K562 (cell line): Measurements from ENCODE around the gene MAP4K1. TPM values are rescaled to one million over a fixed set of nuclear protein-coding genes. Genes with fewer than 3 reads are reported as not detected.

Experiments used
- CREB3 ChIP-seq: fragments of 450-650 bp; conservative IDR thresholded peaks from 2 replicates; pipeline ENCODE4 v1.6.1; 2016; ENCODE audit warnings: missing genetic modification characterization, low read depth, mild to moderate bottlenecking, missing compliant biosample characterization, moderate library complexity
- PCBP1 ChIP-seq: fragments of 200-400 bp; formaldehyde crosslinking; IDR thresholded peaks from 2 replicates; pipeline ENCODE4 v1.6.1; 2018; ENCODE audit warnings: mild to moderate bottlenecking, low read depth, low read length; ENCODE audit not compliant: poor library complexity, severe bottlenecking
- SMARCA4 ChIP-seq: fragments of 450-650 bp; IDR thresholded peaks from 2 replicates; pipeline ENCODE4 v1.6.1; 2016
- TRIM28 ChIP-seq: fragments of 450-650 bp; IDR thresholded peaks from 2 replicates; pipeline ENCODE4 v1.6.1; 2017
- ZFP91 ChIP-seq: sonication (generic); formaldehyde crosslinking; IDR thresholded peaks from 2 replicates; pipeline ENCODE4 v1.8.0; 2022; ENCODE audit warnings: mild to moderate bottlenecking, missing genetic modification reagents
- ZNF143 ChIP-seq: sonication (generic); formaldehyde crosslinking; IDR thresholded peaks from 2 replicates; pipeline ENCODE4 v1.9.0; 2022; ENCODE audit warnings: mild to moderate bottlenecking, missing genetic modification reagents
- polyA plus RNA-seq, 8 experiments: library from polyadenylated mRNA; depleted of rRNA in 4 of 8; stranded (reverse) in 5 of 8; unstranded in 3 of 8; fragments of >200 nt; fragmentation: Nextera tagmentation in 2 of 8; fragmentation: Illumina TruSeq in 1 of 8; extraction: Ambion mirVana in 2 of 8; extraction: Trizol in 1 of 8; gene quantifications; 2 replicates each; pipeline versions ENCODE4 v1.2.1 to v1.2.3, GENCODE V29; 2011 to 2014; ENCODE audit warnings: inconsistent platforms in 1 of 8, missing spikeins in 1 of 8
- total RNA-seq, 7 experiments: library from RNA; depleted of rRNA in 6 of 7; stranded (reverse); fragments of >200 nt in 6 of 7; fragmentation: Illumina TruSeq in 2 of 7; extraction: Trizol in 2 of 7; gene quantifications; 2 replicates each; pipeline versions ENCODE4 v1.2.1 to v1.2.3, GENCODE V29; 2011 to 2021; ENCODE audit warnings: low replicate concordance in 1 of 7
- TF ChIP-seq, protein P1 (sequence below), 2 experiments: fragments of 450-650 bp; conservative IDR thresholded peaks; 2 replicates each; pipeline ENCODE4 v1.6.1; 2017; ENCODE audit warnings: mild to moderate bottlenecking in 2 of 2, moderate library complexity in 2 of 2
- TF ChIP-seq, protein P2 (sequence below): sonication (generic); formaldehyde crosslinking; IDR thresholded peaks from 2 replicates; pipeline ENCODE4 v1.9.0; 2022; ENCODE audit warnings: mild to moderate bottlenecking, missing genetic modification reagents
- TF ChIP-seq, protein P3 (sequence below): fragments of 200-600 bp; sonication (generic); IDR thresholded peaks from one replicate; pipeline ENCODE4 v1.6.1; 2012; ENCODE audit warnings: mild to moderate bottlenecking, low read depth, low read length, inconsistent platforms

The MAP4K1 gene
- total and polyA plus RNA-seq, 9 of the 15 experiments (the other 6 are each of a cell fraction or from before 2014, with no cell fraction given) = 0.14 to 3.2 (median 0.73) TPM; not detected in 1

DNA sequence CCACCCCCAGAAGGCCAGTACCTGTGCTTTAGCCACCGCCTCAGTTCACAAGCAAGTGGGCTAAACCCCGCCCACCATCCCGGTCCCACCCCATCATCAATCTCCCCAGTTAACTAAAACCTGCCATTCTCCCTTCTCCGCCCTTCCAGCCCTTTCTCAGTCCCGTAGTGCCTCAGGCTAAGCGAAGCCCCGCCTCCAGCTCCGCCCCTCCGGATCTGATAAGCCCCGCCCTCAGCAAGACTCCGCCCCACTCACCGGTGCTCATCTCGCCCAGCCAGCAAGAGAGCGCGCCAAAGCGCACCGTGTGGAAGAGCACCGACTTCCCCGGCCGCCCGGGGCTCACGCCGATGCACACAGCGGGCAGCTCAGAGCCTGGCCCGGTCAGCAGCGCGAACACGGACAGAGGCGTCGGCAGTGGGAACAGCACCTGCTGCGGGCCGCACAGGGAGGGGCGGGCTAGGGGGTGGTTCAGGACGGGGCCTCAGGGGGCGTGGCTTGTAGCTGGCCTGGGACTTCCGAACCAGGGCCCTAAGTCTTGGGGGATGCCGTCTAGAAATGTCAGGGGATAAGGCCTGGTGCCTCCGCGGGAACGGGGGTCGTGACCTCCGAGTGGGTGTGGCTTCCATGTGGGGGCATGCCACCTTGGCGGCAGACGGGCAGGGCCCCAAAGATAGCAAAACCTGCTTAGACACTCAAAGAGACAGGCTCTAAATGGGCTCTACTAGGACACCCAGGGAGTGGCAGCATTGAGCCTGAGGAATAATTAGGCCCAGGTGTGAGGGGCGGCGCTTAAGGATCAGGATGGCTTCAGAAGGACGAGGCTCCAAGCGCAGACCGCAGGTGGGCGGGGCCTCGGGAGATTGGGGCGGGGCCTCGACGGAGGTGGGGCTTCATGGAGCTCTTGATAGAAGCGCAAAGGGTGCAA lies 21.4 kb downstream of the MAP4K1 start (continued):
- TF ChIP-seq, protein P1, sequence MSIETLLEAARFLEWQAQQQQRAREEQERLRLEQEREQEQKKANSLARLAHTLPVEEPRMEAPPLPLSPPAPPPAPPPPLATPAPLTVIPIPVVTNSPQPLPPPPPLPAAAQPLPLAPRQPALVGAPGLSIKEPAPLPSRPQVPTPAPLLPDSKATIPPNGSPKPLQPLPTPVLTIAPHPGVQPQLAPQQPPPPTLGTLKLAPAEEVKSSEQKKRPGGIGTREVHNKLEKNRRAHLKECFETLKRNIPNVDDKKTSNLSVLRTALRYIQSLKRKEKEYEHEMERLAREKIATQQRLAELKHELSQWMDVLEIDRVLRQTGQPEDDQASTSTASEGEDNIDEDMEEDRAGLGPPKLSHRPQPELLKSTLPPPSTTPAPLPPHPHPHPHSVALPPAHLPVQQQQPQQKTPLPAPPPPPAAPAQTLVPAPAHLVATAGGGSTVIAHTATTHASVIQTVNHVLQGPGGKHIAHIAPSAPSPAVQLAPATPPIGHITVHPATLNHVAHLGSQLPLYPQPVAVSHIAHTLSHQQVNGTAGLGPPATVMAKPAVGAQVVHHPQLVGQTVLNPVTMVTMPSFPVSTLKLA (conservative IDR thresholded peaks at IDR 0.05) = peak in 1 of 2 experiments; percentile 64; a peak in 1 of 4 replicates
- TF ChIP-seq PCBP1 (peak; percentile 17), SMARCA4 (no peak), CREB3 (tag) (no peak), ZNF143 (no peak), ZFP91 (CRISPR knock-in tag) (0 out of 2 replicates have a peak, but pooled peaks have one; percentile 46), TRIM28 (no peak)
- TF ChIP-seq, protein P2, sequence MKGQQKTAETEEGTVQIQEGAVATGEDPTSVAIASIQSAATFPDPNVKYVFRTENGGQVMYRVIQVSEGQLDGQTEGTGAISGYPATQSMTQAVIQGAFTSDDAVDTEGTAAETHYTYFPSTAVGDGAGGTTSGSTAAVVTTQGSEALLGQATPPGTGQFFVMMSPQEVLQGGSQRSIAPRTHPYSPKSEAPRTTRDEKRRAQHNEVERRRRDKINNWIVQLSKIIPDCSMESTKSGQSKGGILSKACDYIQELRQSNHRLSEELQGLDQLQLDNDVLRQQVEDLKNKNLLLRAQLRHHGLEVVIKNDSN = peak; percentile 35; the same call in 1 of the 2 replicates
- TF ChIP-seq, protein P3, sequence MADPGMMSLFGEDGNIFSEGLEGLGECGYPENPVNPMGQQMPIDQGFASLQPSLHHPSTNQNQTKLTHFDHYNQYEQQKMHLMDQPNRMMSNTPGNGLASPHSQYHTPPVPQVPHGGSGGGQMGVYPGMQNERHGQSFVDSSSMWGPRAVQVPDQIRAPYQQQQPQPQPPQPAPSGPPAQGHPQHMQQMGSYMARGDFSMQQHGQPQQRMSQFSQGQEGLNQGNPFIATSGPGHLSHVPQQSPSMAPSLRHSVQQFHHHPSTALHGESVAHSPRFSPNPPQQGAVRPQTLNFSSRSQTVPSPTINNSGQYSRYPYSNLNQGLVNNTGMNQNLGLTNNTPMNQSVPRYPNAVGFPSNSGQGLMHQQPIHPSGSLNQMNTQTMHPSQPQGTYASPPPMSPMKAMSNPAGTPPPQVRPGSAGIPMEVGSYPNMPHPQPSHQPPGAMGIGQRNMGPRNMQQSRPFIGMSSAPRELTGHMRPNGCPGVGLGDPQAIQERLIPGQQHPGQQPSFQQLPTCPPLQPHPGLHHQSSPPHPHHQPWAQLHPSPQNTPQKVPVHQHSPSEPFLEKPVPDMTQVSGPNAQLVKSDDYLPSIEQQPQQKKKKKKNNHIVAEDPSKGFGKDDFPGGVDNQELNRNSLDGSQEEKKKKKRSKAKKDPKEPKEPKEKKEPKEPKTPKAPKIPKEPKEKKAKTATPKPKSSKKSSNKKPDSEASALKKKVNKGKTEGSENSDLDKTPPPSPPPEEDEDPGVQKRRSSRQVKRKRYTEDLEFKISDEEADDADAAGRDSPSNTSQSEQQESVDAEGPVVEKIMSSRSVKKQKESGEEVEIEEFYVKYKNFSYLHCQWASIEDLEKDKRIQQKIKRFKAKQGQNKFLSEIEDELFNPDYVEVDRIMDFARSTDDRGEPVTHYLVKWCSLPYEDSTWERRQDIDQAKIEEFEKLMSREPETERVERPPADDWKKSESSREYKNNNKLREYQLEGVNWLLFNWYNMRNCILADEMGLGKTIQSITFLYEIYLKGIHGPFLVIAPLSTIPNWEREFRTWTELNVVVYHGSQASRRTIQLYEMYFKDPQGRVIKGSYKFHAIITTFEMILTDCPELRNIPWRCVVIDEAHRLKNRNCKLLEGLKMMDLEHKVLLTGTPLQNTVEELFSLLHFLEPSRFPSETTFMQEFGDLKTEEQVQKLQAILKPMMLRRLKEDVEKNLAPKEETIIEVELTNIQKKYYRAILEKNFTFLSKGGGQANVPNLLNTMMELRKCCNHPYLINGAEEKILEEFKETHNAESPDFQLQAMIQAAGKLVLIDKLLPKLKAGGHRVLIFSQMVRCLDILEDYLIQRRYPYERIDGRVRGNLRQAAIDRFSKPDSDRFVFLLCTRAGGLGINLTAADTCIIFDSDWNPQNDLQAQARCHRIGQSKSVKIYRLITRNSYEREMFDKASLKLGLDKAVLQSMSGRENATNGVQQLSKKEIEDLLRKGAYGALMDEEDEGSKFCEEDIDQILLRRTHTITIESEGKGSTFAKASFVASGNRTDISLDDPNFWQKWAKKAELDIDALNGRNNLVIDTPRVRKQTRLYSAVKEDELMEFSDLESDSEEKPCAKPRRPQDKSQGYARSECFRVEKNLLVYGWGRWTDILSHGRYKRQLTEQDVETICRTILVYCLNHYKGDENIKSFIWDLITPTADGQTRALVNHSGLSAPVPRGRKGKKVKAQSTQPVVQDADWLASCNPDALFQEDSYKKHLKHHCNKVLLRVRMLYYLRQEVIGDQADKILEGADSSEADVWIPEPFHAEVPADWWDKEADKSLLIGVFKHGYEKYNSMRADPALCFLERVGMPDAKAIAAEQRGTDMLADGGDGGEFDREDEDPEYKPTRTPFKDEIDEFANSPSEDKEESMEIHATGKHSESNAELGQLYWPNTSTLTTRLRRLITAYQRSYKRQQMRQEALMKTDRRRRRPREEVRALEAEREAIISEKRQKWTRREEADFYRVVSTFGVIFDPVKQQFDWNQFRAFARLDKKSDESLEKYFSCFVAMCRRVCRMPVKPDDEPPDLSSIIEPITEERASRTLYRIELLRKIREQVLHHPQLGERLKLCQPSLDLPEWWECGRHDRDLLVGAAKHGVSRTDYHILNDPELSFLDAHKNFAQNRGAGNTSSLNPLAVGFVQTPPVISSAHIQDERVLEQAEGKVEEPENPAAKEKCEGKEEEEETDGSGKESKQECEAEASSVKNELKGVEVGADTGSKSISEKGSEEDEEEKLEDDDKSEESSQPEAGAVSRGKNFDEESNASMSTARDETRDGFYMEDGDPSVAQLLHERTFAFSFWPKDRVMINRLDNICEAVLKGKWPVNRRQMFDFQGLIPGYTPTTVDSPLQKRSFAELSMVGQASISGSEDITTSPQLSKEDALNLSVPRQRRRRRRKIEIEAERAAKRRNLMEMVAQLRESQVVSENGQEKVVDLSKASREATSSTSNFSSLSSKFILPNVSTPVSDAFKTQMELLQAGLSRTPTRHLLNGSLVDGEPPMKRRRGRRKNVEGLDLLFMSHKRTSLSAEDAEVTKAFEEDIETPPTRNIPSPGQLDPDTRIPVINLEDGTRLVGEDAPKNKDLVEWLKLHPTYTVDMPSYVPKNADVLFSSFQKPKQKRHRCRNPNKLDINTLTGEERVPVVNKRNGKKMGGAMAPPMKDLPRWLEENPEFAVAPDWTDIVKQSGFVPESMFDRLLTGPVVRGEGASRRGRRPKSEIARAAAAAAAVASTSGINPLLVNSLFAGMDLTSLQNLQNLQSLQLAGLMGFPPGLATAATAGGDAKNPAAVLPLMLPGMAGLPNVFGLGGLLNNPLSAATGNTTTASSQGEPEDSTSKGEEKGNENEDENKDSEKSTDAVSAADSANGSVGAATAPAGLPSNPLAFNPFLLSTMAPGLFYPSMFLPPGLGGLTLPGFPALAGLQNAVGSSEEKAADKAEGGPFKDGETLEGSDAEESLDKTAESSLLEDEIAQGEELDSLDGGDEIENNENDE = no peak
